ENCODE results near the gene FAXC. TPM values are rescaled to one million over a fixed set of nuclear protein-coding genes. Genes with fewer than 3 reads are reported as not detected.

The FAXC gene
- total RNA-seq (ENCODE audit: low replicate concordance): 0.08 and 0.54 TPM in 2 replicates

- TF ChIP-seq CTCF (IDR thresholded peaks at IDR 0.05; ENCODE audit: insufficient read depth, low read length): peak; percentile 10
- no peak for DNase-seq (ENCODE audit: low read depth)
- peak within 1 kb of the TSS; percentile 62 for H3K4me3 ChIP-seq (ENCODE audit: low read depth, low read length)
Observed at GRCh38 chr6:99349171-99350141, at the start of gene FAXC. Gene FAXC, minus strand, starts transcription at chr6:99349674. Its CDS starts 302 bp downstream, at chr6:99349372.

DNA sequence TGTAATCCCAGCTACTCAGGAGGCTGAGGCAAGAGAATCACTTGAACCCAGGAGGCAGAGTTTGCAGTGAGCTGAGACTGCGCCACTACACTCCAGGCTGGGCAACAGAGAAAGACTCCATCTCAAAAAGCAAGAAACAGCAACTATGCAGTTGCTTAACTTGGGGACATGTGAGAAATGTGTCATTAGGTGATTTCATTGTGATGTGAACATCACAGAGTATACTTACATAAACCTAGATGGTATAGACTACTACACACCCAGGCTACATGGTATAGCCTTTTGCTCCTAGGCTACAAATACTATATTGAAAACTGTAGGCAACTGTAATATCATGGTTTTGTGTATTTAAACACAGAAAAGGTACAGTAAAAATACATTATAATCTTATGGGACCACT lies 47.8 kb upstream of the FAXC start:
- no peak overlapping the region for H3K4me3 ChIP-seq (ENCODE audit: low read depth, low read length)
- no peak for DNase-seq (ENCODE audit: low read depth)
- TF ChIP-seq CTCF (IDR thresholded peaks at IDR 0.05; ENCODE audit: insufficient read depth, low read length): no peak

DNA sequence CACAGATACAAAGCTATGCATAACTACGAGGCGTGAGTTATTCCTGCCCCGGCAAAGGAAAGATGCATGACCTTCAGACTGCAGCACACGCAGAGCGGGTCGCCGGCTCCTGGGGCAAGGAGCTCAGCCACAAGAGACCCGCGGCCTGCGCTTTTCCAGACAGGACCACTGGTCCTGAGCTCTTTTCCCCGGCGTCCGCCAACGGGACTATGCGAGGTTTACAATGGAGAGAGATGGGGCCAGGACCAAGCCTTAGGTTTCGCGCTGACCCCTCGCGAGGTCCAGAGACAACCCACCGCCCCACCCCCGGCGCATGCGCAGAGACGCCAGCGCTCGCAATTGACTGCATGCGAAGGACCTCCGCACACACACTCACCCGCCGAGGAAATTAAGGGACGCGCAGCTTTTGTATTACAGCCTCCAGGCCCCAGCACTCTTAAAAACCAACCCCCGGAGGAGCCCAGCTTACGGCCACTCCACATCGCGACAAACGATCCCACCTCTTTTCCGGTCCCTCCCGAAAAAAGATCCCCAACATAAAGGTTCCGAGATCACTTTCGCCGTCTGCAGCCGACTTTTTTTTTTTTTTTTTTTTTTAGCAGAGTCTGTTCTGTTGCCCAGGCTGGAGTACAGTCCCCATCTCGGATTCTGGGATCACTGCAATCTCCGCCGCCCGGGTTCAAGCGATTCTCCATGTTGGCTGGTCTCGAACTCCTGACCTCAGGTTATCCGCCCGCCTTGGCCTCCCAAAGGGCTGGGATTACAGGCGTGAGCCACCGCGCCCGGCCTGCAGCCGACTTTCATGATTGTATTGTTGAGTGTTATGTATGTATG lies 44.4 kb upstream of the FAXC start, which contains the start of gene COQ3:
Gene COQ3 (minus strand): TSS at position 498 of the 834 bp plus-strand sequence. CDS start 16 bp downstream, at position 482.
- TF ChIP-seq CTCF (IDR thresholded peaks at IDR 0.05; ENCODE audit: insufficient read depth, low read length): no peak
- DNase-seq (ENCODE audit: low read depth): peak; percentile 81
- H3K4me3 ChIP-seq (ENCODE audit: low read depth, low read length): peak within 1 kb of the TSS; percentile 84

- H3K4me3 ChIP-seq (ENCODE audit: low read depth, low read length): peak overlapping the region; percentile 84
- no peak for TF ChIP-seq CTCF (IDR thresholded peaks at IDR 0.05; ENCODE audit: insufficient read depth, low read length)
- no peak for DNase-seq (ENCODE audit: low read depth)
Observed at GRCh38 chr6:99393366-99393697, 43.9 kb upstream of the FAXC start.

DNA sequence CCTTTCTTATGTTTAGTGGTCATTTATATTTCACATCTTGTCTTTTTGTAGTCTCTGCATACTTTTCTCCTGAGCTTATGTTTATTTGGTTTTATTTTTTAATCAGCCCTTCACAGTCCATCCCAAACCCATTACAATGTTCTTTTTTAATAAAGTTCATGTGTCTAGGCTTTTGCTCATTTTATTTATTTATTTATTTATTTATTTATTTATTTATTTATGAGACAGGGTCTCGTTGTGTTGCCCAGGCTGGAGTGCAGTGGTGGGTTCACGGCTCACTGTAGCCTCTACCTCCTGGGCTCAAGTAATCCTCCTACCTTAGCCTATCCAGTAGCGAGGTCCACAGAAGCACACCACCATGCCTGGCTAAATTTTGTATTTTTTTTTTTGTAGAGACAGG lies 41.4 kb upstream of the FAXC start:
- TF ChIP-seq CTCF (IDR thresholded peaks at IDR 0.05; ENCODE audit: insufficient read depth, low read length): no peak
- no peak for DNase-seq (ENCODE audit: low read depth)
- no peak overlapping the region for H3K4me3 ChIP-seq (ENCODE audit: low read depth, low read length)

GRCh38 chr6:99384507-99384906 lies 35.0 kb upstream of the FAXC start:
- no peak overlapping the region for H3K4me3 ChIP-seq (ENCODE audit: low read depth, low read length)
- no peak for TF ChIP-seq CTCF (IDR thresholded peaks at IDR 0.05; ENCODE audit: insufficient read depth, low read length)
- DNase-seq (ENCODE audit: low read depth): no peak
